NCI-H1417 treated with DMSO at 0.1 percent for 48 hours (cell line): ENCODE data around the gene KRT5.
"Not testable (repeated sequence)": the region's sequence is repeated elsewhere in the genome, so short reads cannot be mapped to it uniquely, and the experiment has no call there.

ENCODE experiments used
- DNase-seq: peaks from one replicate; lab custom pipeline; 2025; lab: John Stamatoyannopoulos, UW

Gene KRT5

DNA sequence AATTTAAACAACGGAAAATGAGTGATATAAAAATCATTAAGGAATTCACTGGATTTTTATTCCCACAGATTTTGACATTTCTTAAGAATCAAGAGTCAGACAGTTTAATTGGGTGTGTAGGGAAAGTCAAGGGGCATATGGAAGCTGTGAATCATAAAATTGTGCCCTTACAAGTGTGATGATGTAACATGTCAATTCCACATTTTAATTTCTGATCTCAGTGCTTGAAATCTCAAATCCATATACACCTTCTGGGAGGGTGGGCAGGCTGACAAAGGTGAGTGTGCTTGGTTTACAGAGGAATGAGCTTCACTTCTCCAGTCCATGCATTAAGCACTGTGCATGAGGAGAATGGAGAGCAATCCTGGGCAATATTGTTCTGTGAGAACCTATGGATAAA, 26.1 kb downstream of the KRT5 start:
- no peak for DNase-seq

DNA sequence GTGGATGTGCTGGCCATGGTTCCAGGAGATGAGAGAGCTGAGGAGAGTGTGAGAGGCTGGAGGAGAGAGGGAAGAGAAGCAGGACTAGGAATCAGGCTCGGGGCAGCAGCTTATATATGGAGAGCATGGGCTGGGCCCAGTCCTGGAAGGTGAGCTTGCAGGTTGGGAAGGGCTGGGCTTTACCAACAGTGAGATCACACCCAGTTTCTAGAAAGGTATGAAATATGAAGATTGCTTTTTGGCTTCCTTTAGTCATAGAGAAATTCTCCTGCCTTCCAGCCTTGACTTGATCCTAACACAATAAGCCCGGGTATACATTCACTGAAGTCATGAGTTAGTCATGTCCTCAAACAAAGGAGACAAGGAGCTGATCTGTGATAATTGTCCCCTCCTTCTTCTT, 27.0 kb downstream of the KRT5 start, which contains the start of gene KRT6A:
Gene KRT6A (minus strand): TSS at position 86 of the 400 bp plus-strand sequence. CDS start 69 bp downstream, at position 17.
- DNase-seq: no peak

DNA sequence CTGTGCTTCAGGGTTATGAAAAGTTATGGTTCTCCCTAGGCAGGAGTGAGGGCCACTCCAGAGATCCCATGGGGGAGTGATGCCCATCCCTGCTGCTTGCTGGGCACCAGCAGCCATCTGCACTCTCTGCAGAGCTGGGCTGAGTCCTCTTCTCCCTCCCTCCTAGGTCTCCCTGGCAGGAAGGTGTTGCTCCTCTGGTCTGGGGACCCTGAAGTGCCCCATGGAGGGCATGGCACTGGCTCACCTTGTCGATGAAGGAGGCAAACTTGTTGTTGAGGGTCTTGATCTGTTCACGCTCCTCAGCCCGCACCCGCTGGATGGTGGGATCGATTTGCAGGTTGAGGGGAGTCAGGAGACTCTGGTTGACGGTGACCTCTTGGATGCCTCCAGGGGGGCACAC, 27.8 kb downstream of the KRT5 start:
- not testable (repeated sequence) for DNase-seq

DNA sequence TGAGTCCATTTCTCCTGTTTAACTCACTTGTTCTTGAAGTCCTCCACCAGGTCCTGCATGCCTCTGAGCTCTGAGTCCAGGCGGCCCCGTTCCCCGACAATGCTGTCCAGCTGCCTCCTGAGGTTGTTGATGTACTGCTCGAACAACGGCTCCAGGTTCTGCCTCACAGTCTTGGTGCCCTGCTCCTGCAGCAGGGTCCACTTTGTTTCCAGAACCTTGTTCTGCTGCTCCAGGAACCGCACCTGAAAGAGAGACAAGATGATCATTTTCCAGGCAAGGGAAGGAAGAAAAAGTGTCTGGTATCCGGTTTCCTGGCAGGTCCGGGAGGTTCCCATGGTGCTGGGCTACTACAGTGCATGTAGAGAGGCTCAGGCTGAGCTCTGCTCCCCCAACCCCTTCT, 28.7 kb downstream of the KRT5 start:
- not testable (repeated sequence) for DNase-seq

DNA sequence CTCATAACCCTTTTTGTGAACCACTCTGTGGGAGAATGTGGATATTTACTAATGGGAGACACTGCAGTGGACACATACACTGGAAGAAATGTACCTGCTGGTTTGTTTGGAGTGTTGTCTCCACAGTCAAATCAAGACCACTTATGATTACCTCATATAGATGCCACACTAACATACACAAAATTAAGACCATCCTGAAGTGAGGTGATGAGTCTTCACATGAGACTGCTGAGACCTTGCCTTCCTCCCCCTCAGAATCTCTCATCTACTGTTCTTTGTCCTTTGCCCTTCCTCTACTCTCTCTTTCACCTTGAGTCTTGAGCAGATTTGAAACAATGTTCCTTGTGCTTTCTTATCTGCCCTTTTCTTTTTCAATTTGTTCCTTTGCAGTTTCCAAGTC, 31.5 kb downstream of the KRT5 start:
- DNase-seq: no peak

DNA sequence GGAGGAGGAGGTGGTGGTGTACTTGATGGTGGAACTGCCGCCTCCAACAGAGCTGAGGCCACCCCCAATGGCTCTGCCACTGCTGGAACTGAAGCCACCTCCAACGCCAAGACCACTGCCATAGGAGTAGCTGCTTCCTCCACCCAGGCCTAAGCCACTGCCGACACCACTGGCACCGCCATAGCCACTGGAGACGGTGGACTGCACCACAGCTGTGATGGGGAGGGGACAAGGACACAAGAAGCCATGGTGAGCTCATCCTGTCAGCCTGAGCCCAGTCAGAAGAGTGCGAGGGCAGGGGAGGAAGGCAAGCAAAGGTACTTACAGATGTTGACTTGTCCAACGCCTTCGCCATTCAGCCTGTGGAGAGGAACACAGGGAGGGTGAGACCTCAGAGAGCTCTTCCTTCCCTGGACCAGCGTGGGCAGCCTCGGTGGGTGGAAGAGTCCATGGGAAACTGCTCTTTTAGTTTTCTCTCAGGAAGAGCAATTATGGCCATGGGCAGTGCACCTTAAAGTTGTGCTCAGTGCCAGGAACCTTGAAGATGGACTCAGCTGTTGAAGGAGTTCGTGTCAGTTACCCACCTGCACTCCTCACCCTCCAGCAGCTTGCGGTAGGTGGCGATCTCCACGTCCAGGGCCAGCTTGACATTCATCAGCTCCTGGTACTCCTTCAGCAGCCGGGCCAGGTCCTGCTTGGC, 32.3 kb downstream of the KRT5 start:
- not testable (repeated sequence) for DNase-seq

DNA sequence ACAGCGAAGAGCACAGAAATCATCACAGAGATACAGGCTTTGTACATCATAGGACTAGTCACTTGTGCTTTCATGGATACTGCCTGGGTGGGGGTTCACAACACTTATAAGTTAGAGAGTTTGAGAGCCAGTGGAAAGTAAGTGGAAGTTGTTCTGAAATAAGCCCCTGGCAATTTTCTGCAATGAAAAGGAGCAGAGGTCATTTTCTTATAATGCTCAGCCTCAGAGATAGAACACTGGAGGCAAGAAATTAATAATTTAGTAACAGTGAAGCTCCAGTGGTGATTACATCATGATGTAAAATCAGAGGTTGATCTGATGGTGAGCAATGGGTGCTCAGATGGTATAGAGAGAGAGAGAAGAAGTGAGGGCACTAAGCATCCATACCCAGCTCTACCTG, 33.0 kb downstream of the KRT5 start:
- no peak for DNase-seq

DNA sequence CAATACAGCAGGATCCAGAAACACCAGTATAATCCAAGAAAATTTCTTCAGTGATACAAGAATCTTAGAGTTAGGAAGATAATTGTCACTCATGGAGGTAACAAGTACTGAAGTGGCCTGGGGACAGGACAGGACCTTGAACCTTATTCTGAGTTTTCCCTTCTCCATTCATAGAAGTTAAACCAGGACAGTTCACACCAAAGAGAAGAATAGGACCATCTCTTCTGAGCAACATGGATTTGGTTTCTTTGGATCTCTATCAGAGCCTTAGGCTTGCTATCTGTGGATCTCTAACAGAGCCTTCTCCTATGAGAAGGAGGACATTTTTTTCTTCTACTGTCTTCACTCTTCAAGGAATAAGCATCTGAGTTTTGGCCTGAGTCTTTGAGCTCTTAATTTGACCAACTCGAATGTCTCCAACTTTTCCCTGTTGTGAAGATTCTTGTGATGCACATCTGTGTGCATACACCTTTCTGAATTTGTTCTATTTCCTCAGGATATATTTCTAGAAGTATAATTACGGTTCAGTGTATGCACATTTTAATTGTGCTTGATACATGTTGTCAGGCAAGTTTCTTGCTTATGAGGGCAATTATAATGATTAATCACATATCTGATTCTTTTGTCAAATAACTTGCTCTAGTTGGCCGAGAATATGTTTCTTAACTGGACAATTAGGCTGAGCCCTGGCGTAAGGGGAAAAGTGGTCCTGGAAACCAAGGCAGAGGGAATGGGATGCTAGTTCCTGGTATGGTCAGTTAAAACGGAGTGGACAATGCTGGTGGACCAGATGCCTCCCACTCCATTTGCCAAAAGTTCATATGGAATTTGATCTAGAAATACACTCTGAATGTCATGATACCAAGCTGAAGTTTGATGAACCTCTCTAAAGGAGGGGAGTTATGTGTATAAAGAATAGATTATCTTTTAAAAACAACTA, 33.8 kb downstream of the KRT5 start:
- no peak for DNase-seq

DNA sequence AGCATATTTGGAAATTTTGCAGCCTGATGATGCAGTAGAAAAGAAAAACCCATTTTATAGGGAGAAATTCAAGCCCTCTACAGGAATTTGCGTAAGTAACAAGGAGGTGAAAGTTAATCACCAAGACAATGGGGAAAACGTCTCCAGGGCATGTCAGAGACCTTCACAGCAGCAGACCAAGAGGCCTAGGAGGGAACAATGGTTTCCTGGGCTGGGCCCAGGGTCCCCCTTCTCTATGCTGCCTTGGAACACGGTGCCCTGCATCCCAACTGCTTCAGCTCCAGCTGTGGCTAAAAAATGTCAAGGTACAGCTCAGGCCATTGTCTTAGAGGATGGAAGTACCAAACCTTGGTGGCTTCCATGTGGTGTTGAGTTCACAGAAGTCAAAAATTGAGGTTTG, 40.1 kb downstream of the KRT5 start:
- no peak for DNase-seq

DNA sequence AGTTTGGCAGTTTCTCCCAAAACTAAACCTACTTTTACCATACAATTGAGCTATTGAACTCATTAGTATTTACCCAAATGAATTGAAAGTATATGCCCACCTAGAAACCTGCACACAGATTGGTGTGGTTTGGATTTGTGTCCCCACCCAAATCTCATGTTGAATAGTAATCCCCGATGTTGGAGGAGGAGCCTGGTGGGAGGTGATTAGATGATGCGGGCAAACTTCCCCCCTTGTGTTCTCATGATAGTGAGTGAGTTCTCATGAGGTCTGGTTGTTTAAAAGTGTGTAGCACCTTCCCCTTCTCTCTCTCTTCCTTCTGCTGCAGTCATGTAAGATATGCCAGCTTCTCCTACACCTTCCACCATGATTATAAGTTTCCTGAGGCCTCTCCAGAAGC, 42.5 kb downstream of the KRT5 start:
- DNase-seq: no peak

DNA sequence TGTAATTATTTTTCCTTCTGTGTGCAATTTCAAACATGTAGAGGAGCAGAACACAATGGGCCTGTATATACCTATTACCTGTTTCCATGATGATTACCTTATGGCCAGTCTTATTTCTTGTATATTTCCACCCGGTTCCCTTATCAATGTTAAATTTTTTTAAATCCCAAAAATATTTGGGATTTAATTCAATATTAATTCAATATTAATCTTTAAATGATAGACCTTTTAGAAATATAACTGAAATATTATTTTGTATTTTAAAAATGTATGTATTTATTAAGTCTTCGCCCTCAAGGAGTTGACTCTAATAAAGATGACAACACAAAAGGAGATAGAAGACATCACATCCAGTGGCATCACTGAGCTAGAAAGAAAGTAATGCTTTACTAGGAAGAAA, 46.0 kb downstream of the KRT5 start:
- DNase-seq: no peak

DNA sequence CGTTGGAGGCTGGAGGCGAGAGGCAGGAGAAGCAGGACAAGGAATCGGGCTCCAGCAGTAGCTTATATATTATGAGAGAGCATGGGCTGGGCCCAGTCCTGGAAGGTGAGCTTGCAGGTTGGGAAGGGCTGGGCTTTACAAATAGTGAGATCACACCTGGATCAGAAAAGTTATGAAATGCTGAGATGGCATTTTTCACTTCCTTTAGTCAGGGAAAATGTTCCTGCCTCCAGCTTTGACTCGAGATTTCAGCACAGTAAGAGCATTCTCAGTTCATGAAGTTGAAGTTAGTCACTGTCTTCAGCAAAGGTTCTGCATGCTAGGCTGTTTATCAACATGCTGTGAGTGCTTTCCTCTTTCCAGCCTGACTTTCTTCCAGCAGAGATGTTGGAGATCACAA, 46.4 kb downstream of the KRT5 start, which contains the start of gene KRT6C:
Gene KRT6C (minus strand): TSS at position 38 of the 400 bp plus-strand sequence. CDS start 68 bp downstream, outside the sequence.
- DNase-seq: no peak

DNA sequence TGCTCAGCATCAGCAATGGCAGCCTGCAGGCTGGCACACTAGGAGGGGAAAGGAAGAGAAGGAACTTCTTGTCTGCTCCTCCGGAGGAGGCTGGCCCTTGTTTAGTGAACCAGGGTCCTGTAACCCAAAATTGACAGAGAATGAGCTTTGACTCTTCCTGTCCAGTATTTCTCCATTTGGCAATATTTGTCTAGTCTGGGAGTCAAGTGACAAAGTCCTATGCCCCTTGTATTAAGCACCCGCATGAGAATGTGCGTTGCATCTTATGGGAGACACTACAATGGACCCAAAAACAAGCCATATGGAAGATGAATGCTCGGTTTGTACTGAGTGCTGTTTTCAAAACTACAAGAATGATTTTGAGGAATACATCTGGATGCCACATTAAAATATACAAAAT, 50.3 kb downstream of the KRT5 start:
- DNase-seq: no peak

DNA sequence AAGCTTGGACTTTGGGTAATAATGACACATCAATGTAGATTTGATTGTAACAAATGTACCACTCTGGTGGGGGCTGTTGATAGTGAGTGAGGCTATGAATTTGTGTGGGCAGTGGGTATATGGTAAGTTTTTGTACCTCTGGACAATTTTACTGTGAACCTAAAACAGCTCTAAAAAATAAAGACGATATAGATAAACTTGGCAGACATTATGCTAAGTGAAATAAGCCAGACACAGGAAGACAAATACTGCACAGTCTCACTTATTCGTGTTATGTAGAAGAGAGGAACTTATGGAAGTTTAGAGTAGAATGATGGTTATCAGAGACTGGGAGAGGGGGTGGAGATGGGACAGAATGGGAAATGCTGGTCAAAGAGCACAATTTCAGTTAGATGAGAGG, 55.3 kb downstream of the KRT5 start:
- DNase-seq: no peak
